Choroid plexus epithelial cell (primary cell): ENCODE measurements around the gene SNRNP70.
"Not testable (repeated sequence)": the region's sequence is repeated elsewhere in the genome, so short reads cannot be mapped to it uniquely, and the experiment has no call there.

Experiments used
- DNase-seq: peaks from one replicate; pipeline ENCODE4 v3.0.0-alpha.2; 2010; ENCODE audit warnings: low read depth
- H3K4me3 ChIP-seq: 2 replicates; pipeline ENCODE4 v1.5.1; 2011; ENCODE audit warnings: low read depth, mild to moderate bottlenecking, control low read depth, low read length, moderate library complexity
- TF ChIP-seq, protein P1 (sequence below): conservative IDR thresholded peaks from 2 replicates; pipeline ENCODE4 v1.5.1; 2011; ENCODE audit warnings: low read depth, mild to moderate bottlenecking, control low read depth, inconsistent platforms, low read length, moderate library complexity

SNRNP70 gene

DNA sequence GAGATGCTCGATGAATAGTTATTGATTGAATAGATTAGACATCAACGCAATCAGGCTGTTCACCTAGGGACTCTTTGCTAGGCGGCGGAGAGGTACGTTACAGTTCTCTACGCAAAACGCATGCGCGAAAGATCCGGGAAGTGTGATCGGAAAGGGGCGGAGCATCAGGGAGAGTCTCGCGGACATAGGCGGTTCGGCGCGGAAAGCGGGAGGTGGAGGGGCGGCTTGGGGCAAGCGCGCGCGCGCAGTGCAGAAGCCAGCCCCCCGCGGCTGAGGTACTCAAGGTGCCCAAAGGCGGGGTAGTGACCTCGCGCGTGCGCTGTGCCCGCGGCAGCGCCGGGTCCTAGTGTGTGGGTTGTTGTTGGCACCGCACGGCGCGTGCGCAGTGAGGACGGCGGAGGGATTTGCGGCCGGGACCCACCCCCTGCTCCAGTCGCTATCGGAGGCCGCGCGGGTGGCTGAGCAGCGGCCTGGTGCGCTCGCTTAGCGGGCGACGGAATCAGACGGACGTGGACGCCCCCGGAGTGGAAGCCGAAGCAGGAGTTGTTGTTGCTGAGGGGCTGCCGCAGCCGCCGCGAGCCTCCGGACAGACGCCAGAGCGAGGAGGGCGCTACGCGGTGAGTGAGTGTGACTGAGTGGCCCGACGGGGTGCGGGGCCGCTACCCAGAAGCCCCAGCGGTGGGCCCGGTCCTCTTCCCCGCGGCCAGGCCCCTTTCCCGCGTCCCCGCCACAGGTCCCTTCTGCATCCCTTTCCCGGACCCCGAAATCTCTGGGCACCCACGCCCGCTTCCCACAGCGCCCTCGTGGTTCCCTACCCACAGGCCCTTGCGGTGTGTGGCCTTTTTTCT is at the start of gene SNRNP70:
SNRNP70 (plus strand) TSS at position 432 of the 848 bp plus-strand sequence. CDS start 964 bp downstream, outside the sequence.
- H3K4me3 ChIP-seq, result peak within 1 kb of the TSS; percentile 74
- peak; percentile 100 for DNase-seq
- TF ChIP-seq, protein P1, sequence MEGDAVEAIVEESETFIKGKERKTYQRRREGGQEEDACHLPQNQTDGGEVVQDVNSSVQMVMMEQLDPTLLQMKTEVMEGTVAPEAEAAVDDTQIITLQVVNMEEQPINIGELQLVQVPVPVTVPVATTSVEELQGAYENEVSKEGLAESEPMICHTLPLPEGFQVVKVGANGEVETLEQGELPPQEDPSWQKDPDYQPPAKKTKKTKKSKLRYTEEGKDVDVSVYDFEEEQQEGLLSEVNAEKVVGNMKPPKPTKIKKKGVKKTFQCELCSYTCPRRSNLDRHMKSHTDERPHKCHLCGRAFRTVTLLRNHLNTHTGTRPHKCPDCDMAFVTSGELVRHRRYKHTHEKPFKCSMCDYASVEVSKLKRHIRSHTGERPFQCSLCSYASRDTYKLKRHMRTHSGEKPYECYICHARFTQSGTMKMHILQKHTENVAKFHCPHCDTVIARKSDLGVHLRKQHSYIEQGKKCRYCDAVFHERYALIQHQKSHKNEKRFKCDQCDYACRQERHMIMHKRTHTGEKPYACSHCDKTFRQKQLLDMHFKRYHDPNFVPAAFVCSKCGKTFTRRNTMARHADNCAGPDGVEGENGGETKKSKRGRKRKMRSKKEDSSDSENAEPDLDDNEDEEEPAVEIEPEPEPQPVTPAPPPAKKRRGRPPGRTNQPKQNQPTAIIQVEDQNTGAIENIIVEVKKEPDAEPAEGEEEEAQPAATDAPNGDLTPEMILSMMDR, result no peak

- not testable (repeated sequence) for H3K4me3 ChIP-seq, DNase-seq
- TF ChIP-seq, protein P1, result peak; percentile 49
These were observed 48.4 kb upstream of the SNRNP70 start, which contains the start of gene CGB1 for GRCh38 chr19:49036815-49037214. CGB1 (minus strand) TSS chr19:49036895; CDS start chr19:49036711, 184 bp downstream.

GRCh38 chr19:49038111-49038510 is 47.1 kb upstream of the SNRNP70 start:
- H3K4me3 ChIP-seq, DNase-seq: not testable (repeated sequence)

GRCh38 chr19:49038557-49039276 is 46.5 kb upstream of the SNRNP70 start:
- not testable (repeated sequence) for H3K4me3 ChIP-seq
- peak; percentile 65 for DNase-seq

DNA sequence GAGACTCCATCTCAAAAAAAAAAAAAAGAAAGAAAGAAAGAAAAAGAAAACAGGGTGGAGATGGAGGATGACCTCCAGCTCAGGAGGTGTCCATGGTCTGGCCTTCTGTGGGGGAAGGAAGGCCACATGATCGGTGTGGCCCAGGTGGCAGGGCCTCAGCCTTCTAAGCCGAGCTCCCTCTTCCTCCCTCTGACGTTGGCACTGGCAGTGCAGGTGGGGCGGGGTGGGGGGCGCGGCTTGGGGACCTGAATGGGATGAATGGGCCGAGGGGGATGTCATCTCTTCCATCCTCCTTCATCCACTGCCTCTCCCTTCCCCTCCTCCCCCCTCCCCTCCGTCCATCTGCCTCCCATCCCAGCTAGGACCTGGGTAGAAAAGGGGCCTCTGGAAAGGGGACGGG is 45.5 kb upstream of the SNRNP70 start:
- not testable (repeated sequence) for H3K4me3 ChIP-seq, DNase-seq

- H3K4me3 ChIP-seq, result no peak overlapping the region
- TF ChIP-seq, protein P1, result no peak
- DNase-seq, result peak; percentile 28
These were observed 43.1 kb upstream of the SNRNP70 start for GRCh38 chr19:49042177-49042576.

GRCh38 chr19:49042666-49043065 is 42.6 kb upstream of the SNRNP70 start:
- not testable (repeated sequence) for DNase-seq, H3K4me3 ChIP-seq

GRCh38 chr19:49043548-49043947 is 41.7 kb upstream of the SNRNP70 start, which contains the start of gene CGB5:
CGB5 (plus strand) TSS chr19:49043848; CDS start chr19:49044210, 362 bp downstream.
- not testable (repeated sequence) for H3K4me3 ChIP-seq, DNase-seq

GRCh38 chr19:49049011-49049410 is 36.2 kb upstream of the SNRNP70 start, which contains the start of gene CGB8:
CGB8 (minus strand) TSS chr19:49049111; CDS start chr19:49048739, 372 bp downstream.
- DNase-seq, H3K4me3 ChIP-seq: not testable (repeated sequence)

- H3K4me3 ChIP-seq, DNase-seq: not testable (repeated sequence)
These were observed 35.4 kb upstream of the SNRNP70 start for GRCh38 chr19:49049834-49050233.

DNA sequence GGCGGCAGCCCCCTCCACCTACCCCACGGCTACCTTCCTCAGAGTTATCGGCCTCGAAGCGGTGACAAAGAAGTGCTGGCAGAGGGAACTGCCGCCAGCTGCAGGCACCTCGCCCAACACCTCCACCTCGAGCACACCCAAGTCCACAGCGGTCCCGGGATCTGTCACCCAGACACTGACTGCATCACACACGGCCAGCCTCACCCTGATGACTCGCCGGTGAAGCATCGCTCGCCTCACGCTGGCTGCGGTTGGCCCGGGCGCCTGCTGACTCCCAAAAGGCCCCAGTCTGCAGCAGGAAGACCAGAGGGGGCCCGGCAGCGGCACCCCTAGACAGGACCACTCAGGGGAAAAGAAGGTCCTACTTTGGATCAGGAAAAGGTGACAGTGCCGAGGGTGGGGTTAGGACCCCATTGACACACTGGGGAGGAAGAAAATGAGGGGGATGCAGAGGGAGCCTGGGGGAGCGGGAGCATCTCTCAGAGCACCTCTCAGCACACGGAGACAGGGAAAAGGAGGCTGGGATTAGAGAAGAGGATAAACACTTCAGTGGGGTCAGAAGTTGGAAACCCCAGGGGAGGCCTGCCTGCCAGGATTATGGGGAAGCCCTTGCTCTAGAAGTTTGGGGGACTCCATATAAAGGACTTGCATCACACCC is 34.7 kb upstream of the SNRNP70 start:
- peak; percentile 42 for DNase-seq

More for the DNA sequence above, 34.7 kb upstream of the SNRNP70 start:
- not testable (repeated sequence) for H3K4me3 ChIP-seq
